GM12864 (cell line): Measurements from ENCODE around the gene TOR2A.

Experiments
- DNase-seq: peaks from one replicate; pipeline ENCODE4 v3.0.0-alpha.2; 2011; ENCODE audit warnings: low read depth
- H3K4me3 ChIP-seq: 2 replicates; pipeline ENCODE4 v1.5.1; 2011; ENCODE audit warnings: mild to moderate bottlenecking, low read depth, low read length, control low read depth
- CTCF ChIP-seq: IDR thresholded peaks from 2 replicates; pipeline ENCODE4 v1.5.1; 2011; ENCODE audit warnings: low read depth, mild to moderate bottlenecking, moderate library complexity, low read length, control low read depth, inconsistent platforms; ENCODE audit errors: missing control alignments

The TOR2A gene

DNA sequence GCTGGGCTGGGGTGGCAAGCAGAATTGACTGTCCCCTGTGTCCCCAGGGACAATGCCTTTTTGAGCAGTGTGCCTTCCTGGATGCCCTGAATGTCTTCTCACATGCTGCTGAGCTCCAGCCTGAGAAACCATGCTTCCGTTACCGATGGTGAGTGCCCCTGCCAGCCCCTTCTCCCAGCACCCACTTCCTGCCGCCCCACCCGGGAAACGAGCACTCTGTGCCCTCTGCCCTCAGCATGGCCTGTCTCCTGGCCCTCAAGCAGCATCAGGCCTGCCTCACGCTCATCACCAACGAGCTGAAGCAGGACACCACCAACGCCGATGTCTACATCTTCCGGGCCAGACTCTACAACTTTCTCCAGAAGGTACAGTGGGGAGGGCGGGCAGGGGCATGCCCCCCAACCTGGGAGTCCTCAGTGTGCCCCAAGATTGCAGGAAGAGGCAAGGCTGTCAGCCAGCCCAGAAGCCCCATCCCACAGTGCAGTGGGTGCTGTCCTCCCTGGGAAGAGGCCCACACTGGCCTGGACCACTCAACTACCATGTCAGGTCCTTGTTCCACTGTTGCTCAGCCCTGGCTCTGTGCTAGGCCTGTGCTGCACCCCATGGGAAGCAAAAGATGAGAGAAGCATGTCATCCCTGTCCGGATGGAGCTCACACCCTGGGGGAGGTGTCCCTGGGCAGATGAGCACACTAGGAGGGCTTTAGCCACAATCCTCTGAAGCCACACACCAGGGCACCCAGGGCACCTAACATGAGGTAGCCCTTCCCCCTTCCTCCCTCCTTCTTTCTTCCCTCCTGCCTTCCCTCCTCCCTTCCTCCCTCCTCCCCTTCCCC is 14.8 kb downstream of the TOR2A start:
- DNase-seq, result no peak
- no peak overlapping the region for H3K4me3 ChIP-seq
- no peak for TF ChIP-seq CTCF

- no peak for DNase-seq
- TF ChIP-seq CTCF, result no peak
- no peak overlapping the region for H3K4me3 ChIP-seq
Measured at GRCh38 chr9:127717766-127718165, 17.3 kb downstream of the TOR2A start.

DNA sequence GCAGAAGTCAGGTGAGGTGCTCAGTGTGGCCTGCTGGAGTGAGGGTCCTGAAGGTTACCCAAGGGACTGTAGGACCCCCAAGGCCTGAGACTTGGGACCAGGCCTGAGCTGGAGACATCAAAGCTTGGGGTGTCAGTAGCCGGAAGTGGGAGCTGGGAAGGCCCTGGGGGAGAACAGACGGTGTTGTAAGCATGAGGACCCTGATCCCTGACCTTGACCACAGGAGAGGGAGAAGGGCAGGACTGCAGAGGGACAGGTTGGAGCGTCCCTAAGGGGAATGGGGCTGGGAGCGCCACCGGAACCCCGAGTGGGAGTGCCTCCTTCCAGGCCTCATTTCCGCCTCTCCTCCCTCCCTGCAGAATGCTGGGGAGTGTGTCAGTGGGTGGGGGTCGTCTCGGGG is 18.7 kb downstream of the TOR2A start:
- H3K4me3 ChIP-seq, result peak overlapping the region; percentile 71
- no peak for TF ChIP-seq CTCF
- no peak for DNase-seq

- H3K4me3 ChIP-seq, result peak within 1 kb of the TSS; percentile 71
- TF ChIP-seq CTCF, result no peak
- peak; percentile 78 for DNase-seq
Measured at GRCh38 chr9:127715470-127716337, 19.4 kb downstream of the TOR2A start, which contains the start of the genes PTRH1 and TTC16. TSS of gene PTRH1 (minus strand) at chr9:127715663. CDS start at chr9:127715639, 24 bp downstream. TSS of gene TTC16 (plus strand) at chr9:127716079. CDS start at chr9:127716146, 67 bp downstream.

DNA sequence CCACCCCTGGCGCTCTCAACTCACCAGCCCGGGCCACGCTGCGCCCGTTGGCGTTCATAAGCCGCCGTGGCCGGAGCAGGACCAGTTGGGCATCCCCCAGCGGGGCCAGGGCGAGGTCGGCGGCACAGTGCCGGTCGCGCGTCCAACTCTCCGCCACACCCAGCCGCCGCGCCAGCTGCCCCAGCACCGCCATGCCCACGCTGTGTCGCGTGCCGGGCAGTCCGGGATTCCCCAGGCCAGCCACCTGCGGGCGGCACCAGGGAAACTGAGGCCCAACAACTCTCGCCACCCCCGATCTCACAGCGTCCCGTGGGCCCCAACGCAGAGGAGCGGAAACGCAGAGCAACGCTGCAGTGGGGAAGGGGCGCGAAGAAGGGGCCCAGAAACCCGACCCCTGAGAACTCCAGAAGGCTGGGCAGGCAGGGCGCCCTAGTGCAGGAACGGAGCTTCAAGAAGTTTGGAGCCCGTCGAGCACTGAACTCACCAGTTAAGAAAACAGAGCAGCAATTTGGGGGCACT is 20.1 kb downstream of the TOR2A start:
- H3K4me3 ChIP-seq, result peak overlapping the region; percentile 71
- no peak for DNase-seq
- no peak for TF ChIP-seq CTCF

DNA sequence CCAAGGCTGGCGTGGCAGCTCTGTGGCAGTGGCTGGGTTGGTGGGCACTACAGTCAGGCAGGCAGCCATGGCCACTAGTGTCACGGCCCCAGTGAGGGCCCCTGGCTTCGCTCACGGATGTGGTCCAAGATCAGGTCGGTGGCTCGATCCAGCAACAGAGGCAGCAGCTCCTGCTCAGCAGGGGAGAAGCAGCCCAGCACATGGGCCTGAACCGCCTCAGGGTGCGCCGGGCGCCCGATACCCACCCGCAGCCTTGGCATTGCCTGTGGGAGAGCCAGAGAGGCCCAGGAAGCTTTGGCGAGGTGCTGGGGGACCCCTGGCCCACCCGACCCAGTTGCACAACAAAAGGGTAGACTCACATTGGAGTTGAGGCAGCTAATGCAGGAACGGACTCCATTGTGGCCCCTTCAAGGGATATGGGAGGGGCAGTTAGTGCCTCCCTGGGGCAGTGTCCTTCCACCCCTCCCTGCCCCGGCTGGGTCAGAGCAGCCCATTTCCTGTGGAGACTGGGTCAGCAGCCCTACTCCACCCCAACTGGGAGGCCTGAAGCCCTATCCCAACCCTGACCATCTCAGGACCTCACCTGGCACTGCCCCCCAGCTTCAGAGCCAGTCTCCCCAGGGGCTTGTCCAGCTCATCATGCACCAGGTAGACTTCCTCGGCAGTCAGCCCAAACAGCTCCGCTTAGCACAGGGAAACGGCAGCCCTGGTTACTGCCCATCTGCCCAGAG is 20.9 kb downstream of the TOR2A start:
- no peak for DNase-seq
- H3K4me3 ChIP-seq, result peak overlapping the region; percentile 71
- TF ChIP-seq CTCF, result no peak
